Measurements from ENCODE around the gene SNX9.
A peak's percentile ranks its signal among the peaks of the same experiment; 100 is the strongest.

SNX9 gene

GRCh38 chr6:157981395-157982101 is 158.5 kb downstream of the SNX9 start, which contains the start of gene SYNJ2:
TSS of gene SYNJ2 (plus strand) at chr6:157981863. CDS start at chr6:157981962, 99 bp downstream.
- peak; percentile 86 for DNase-seq

DNA sequence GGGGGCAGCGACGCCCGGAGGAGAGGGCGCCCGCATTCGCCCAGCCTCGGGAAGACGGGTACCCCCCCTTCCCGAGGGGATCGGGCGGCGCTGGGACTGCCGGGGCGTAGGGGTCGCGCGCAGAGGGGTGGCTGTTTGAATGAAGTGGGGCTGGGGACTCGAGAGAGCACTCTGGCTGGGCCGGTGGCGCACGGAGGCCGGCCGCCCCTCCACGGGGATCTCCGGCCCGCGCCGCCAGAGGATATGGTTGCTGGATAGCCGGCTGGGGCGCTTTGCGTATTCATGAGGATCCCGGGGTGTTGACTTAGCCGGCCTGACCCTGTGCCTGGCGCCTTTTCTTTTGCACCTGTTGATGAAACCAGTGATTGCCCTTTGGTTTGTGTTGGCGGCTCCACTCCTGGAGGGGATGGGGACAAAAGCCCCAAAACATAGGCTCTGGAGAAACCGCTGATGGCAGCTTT is 159.1 kb downstream of the SNX9 start:
- peak; percentile 16 for DNase-seq

GRCh38 chr6:157982563-157983405 is 159.7 kb downstream of the SNX9 start:
- DNase-seq, result peak; percentile 7

DNA sequence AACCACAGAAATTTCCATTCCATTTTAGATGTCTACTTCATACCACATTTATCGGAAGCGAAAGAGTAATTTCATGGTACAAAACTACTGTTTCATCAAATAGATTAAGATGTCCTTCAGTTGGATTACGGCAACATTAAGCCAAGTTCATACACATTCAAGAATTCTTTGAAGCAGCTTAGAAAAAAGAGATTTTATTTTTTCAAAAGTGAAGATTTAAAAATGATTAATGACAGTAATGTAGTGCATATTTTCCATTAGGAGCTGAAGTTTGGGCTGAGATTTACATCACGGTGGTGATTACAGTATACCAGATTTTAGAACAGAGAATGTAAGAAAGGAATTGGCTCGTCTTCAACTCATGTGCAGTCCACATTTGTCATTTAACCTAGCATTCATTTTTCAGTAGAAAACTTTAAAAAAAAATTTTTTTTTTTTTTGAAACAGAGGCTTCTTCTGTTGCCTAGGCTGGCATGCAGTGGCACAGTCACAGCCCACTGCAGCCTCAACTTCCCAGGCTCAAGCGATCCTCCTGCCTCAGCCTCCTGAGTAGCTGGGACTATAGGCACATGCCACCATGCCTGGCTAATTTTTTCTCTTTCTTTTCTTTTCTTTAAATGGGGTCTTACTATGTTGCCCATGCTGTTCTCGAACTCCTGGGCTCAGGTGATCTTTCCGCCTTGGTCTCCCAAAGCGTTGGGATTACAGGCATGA is 160.5 kb downstream of the SNX9 start:
- DNase-seq, result no peak

GRCh38 chr6:157984128-157984527 is 161.1 kb downstream of the SNX9 start:
- DNase-seq, result no peak

GRCh38 chr6:157984686-157985225 is 161.7 kb downstream of the SNX9 start:
- DNase-seq, result no peak

DNA sequence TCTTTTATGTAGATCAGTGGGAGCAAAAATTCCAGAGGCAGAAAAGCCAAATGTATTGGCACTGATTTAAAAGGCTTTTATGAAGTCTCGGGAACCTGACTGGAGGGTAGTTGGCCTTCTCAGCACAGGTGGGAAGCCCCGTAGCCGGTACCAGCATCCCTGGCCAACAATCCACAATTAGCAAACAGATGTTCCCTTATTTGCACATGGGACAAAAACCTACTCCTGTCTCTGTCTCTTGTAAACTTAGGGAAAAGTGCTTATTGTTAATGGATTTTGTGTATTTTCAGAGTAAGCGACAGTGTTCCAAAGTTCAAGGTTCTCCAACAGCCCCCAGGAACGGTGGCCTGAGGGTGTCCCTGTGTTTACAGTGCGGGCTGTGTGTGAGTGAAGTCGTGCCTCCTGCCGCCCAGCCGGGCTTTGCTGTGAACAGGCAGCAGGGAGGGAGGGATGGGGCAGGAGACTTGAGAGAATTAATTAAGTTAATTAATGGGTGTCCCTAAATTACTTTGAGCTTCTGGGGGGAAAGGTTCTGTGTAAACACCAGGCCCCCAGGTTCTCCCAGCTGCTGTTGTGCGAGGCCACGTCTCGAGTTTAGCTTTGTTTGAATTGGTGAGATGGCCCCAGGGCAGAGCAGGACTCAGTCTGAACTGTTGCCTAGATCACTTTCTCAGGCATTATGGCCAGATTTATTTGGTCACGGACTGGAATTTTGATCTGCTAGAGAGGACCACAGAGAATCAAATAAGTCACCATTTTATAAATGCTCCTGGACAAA is 162.5 kb downstream of the SNX9 start:
- no peak for DNase-seq

GRCh38 chr6:157987788-157988699 is 165.0 kb downstream of the SNX9 start:
- DNase-seq, result no peak

DNA sequence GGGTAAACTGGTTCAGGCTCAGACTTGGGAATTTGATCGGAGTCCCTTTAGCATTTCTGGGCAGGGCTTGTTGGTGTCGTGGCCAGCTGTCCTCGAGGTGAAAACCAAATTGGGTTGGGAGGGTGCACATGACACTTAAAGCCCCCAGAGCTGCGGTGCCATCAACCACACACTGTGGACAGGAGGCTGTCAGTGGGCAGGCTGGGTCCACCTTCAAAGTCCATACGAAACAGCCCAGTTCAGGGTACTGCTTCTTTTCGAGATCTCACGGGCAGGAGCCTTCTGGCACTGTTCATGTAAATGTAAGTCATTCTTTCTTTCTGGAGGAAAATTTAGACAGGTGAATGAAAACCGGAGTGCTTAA is 165.6 kb downstream of the SNX9 start:
- DNase-seq, result no peak

- no peak for DNase-seq
Observed at GRCh38 chr6:157989541-157990289, 166.7 kb downstream of the SNX9 start.

- DNase-seq, result peak; percentile 17
Observed at GRCh38 chr6:157990321-157991066, 167.4 kb downstream of the SNX9 start.

- no peak for DNase-seq
Observed at GRCh38 chr6:157991067-157991432, 168.0 kb downstream of the SNX9 start.

DNA sequence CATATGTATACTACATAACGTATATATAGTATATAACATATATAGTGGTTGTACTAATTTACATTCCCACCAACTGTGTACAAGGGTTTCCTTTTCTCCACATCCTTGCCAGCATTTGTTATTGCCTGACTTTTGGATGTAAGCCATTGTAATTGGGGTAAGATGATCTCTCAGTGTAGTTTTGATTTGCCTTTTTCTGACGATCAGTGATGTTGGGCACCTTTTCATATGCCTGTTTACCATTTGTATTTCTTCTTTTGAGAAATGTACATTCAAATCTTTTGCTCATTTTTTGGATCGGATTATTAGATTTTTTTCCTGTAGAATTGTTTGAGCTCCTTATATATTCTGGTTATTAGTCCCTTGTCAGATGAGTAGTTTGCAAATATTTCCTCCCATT is 170.0 kb downstream of the SNX9 start:
- no peak for DNase-seq

GRCh38 chr6:157994125-157994795 is 171.2 kb downstream of the SNX9 start:
- DNase-seq, result no peak

Measured in central memory CD4-positive, alpha-beta T cell (primary cell).